Upper lobe of left lung (tissue), 4 donors: ENCODE results near the gene DOCK4.
"Not testable (repeated sequence)": the region's sequence is repeated elsewhere in the genome, so short reads cannot be mapped to it uniquely, and the experiment has no call there.

Source experiments
- POLR2A ChIP-seq, 4 donors: fragments of 450-650 bp; IDR thresholded peaks; one replicate each; pipeline ENCODE4 v1.5.1; 2016 to 2017; ENCODE audit warnings: antibody characterized with exemption in 4 of 4, mild to moderate bottlenecking in 2 of 4
- TF ChIP-seq, protein P1 (sequence below), 6 experiments: fragments of 450-650 bp in 4 of 6; fragments of 200-600 bp in 2 of 6; sonication (generic) in 2 of 6; IDR thresholded peaks; one replicate each; pipeline ENCODE4 v1.5.1; 2016 to 2019; ENCODE audit warnings: antibody characterized with exemption in 6 of 6

DNA sequence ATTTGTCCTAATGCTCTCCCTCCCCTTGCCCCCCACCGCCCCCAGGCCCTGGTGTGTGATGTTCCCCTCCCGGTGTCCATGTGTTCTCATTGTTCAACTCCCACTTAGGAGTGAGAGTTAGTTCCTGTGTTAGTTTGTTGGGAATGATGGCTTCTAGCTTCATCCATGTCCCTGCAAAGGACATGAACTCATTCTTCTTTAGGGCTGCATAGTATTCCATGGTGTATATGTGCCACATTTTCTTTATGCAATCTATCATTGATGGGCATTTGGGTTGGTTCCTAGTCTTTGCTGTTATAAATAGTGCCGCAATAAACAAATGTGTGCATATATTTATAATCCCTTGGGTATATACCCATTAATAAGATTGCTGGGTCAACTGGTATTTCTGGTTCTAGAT, 297.5 kb downstream of the DOCK4 start:
- TF ChIP-seq, protein P1, sequence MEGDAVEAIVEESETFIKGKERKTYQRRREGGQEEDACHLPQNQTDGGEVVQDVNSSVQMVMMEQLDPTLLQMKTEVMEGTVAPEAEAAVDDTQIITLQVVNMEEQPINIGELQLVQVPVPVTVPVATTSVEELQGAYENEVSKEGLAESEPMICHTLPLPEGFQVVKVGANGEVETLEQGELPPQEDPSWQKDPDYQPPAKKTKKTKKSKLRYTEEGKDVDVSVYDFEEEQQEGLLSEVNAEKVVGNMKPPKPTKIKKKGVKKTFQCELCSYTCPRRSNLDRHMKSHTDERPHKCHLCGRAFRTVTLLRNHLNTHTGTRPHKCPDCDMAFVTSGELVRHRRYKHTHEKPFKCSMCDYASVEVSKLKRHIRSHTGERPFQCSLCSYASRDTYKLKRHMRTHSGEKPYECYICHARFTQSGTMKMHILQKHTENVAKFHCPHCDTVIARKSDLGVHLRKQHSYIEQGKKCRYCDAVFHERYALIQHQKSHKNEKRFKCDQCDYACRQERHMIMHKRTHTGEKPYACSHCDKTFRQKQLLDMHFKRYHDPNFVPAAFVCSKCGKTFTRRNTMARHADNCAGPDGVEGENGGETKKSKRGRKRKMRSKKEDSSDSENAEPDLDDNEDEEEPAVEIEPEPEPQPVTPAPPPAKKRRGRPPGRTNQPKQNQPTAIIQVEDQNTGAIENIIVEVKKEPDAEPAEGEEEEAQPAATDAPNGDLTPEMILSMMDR (IDR thresholded peaks at IDR 0.05) = not testable (repeated sequence)
- TF ChIP-seq POLR2A (IDR thresholded peaks at IDR 0.05) = not testable (repeated sequence)
